ENCODE measurements around the gene EEPD1.
"Not testable (repeated sequence)": the region's sequence is repeated elsewhere in the genome, so short reads cannot be mapped to it uniquely, and the experiment has no call there.

The EEPD1 gene

DNA sequence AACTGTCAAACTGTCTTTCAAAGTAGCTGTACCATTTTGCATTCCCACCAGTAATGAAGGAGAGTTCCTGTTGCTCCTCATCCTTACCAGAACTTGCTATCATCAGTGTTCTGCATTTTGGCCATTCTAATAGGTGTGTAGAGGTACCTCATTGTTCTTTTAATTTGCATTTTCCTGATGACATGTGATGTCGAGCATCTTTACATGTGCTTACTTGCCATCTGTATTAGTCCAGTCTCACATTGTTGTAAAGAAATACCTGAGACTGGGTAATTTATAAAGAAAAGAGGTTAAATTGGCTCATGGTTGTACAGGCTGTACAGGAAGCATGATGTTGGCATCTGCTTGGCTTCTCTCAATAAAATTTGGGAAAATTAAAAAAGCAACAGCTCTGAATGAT is 38.7 kb upstream of the EEPD1 start:
- H3K27ac ChIP-seq: no peak overlapping the region
- TF ChIP-seq, protein P1, sequence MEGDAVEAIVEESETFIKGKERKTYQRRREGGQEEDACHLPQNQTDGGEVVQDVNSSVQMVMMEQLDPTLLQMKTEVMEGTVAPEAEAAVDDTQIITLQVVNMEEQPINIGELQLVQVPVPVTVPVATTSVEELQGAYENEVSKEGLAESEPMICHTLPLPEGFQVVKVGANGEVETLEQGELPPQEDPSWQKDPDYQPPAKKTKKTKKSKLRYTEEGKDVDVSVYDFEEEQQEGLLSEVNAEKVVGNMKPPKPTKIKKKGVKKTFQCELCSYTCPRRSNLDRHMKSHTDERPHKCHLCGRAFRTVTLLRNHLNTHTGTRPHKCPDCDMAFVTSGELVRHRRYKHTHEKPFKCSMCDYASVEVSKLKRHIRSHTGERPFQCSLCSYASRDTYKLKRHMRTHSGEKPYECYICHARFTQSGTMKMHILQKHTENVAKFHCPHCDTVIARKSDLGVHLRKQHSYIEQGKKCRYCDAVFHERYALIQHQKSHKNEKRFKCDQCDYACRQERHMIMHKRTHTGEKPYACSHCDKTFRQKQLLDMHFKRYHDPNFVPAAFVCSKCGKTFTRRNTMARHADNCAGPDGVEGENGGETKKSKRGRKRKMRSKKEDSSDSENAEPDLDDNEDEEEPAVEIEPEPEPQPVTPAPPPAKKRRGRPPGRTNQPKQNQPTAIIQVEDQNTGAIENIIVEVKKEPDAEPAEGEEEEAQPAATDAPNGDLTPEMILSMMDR (conservative IDR thresholded peaks at IDR 0.05): no peak

DNA sequence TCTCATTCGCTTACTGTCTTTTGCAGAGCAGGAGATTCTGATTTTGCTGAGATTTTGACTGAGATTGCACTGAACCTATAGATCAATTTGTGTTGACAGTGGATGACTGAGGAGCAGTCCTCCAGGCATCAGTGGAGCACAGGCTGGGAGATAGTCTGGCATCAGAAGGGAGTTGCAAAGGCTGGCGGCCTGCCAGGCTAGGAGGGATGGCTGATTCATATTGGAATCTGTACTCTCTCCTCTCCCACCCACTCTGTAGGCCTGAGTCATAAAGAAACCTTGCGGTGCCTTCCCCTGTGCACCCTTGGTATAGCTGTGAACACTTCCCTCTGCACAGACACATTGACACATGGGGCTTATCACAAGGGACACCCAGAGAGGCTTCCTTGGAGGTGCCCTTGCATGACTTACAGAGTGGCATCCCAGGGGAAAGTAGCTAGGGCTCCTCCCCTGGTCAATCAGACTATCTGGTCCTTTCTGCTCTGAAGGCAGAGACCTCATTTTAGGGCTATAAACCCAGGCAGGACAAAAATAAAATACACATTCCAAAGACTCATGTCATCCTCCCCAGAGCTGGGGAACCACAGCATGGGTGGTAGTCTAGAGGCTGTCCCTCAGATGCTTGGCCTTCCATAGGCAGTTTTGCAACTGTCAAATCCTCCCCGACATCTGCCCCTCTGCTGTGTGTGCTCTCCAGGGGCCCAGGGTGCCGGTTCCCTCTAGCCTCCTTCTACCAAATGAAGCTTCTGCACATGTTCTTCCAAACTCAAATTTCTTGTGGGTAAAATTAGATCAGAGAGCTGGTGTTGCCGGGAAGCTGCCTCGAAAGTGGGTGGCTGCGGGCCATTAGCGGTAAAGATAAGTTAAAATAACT is 37.4 kb upstream of the EEPD1 start:
- no peak overlapping the region for H3K27ac ChIP-seq

DNA sequence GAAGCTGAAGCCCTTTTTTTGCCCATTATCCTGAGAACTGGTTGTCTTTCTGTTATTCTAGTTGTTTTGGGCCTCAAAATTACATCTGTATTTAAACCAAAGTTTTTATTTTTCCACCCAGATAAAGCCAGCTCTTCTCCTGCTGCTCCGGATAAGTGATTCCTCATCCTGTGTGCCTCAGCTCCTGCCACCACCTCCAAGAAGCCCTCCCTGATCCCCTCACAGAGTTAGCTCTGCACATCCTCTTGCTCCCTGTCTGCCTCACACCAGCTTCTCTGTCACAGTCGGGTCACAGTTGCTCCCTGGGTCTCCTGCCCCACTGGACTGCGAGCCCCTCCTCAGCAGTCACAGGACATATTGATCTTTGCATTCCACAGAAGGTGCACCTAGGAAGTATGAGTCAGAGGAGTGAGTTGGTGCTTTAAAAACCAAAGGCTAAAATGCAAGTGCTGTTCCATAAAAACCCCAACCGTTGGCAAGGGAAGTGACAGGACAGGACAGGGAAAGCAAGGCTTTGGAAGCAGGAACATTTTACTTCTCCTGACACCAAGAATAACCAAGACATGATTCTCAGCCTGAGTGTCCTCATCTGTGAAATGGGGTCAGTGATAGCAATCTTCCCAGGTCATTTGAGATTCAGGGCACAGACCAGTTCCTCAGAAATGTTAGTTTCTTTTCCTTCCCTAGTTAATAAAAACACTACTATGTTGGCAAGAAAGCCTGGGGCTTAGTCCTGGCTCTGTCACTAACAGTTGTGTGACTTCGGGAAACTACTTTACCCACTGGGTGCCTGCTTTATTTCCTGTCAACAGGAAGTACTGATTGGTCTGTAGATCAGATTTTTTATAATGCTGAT is 36.5 kb upstream of the EEPD1 start:
- TF ChIP-seq, protein P1 (conservative IDR thresholded peaks at IDR 0.05): no peak
- H3K27ac ChIP-seq: no peak overlapping the region

More for the DNA sequence above, 37.4 kb upstream of the EEPD1 start:
- TF ChIP-seq, protein P1 (conservative IDR thresholded peaks at IDR 0.05): no peak

DNA sequence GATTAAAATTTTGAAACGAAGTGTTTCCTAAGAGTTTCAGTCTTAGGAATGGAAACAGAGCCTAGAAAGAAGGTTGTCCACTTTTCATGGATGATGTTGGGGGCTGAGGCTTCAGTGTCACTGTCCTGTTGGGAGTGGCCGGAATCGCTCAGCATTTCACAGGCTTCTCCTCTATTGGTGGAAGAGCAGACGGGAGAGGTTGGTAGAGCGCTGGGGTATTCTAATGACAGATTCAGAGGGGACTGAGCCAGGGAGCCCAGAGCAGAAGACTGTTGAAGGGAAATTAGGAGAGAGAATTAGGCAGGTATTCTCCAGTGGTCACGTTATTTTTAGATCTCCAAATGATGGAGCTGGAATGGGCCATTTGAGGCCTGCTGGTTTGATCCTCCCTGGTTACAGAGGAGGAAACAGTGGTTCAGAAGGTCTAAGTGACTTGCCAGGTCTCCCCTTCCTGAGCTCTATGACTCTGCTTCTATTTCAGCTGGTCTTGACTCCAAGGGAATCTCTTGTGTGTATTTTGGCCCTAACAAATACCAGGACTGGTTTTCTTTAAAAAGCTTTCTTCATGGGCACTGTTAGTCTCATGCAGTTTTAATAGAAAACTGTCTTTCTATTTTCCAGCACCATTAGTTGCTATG is 35.7 kb upstream of the EEPD1 start:
- TF ChIP-seq, protein P1 (conservative IDR thresholded peaks at IDR 0.05): no peak
- H3K27ac ChIP-seq: no peak overlapping the region

DNA sequence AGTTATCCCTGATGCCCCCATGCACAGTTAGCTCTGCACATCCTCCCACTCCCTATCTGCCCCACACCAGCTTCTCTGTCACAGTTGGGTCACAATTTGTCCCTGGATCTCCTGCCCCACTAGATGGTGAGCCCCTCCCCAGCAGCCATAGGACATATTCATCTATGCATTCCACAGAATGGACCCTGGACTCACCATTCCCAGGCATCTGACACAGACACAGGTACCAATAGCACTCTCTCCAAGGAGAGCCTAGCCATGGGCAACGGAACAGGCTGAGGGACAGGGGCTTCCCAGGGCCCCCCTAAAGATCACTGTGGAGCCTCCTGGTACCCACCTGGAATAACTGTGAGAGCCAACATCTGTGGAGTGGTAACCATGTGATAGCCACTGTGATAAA is 34.7 kb upstream of the EEPD1 start:
- no peak overlapping the region for H3K27ac ChIP-seq
- TF ChIP-seq, protein P1 (conservative IDR thresholded peaks at IDR 0.05): no peak

DNA sequence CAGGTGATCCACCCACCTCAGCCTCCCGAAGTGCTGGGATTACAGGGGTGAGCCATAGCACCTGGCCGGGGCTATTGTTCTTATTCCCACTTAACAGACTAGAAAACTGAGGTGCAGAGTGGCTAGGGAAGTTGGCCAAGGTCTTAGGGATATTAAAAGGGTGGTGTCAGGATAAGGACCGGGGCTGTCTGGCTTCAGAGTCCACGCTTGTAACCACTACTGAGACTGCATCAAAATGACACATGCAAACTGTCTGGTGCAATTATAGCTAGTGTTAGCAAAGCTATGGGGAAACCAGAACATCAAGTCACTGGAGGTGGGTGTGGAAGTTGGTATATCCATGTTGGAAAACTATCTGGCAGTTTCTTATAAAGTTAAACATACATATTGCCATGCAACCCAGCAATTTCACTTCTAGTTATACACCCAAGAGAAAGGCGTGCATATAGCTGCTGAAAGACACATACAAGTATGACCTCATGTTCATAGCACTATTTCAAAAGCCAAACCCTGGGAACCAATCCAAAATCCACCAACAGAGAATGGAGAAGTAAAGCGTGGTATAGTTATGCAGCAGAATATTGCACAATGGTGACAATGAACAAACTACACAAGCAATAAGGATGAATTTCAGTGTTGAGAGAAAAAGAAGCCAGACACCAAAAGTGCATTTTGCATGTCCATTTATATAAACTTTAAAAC is 33.9 kb upstream of the EEPD1 start:
- TF ChIP-seq, protein P1 (conservative IDR thresholded peaks at IDR 0.05): no peak
- no peak overlapping the region for H3K27ac ChIP-seq

DNA sequence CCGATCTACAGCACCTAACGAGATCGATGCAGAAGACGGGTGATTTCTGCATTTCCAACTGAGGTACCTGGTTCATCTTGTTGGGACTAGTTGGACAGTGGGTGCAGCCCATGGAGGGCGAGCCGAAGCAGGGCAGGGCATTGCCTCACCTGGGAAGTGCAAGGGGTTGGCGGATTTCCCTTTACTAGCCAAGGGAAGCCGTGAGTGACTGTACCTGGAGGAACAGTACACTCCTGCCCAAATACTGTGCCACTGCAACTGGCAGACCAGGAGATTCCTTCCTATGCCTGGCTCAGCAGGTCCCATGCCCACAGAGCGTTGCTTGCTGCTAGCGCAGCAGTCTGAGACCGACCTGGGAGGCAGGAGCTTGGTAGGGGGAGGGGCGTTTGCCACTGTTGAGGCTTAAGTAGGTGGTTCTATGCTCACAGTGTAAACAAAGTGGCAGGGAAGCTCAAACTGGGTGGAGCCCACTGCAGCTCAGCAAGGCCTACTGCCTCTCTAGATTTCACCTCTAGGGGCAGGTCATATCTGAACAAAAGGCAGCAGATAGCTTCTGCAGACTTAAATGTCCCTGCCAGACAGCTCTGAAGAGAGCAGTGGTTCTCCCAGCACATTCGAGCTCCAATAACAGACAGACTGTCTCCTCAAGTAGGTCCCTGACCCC is 32.9 kb upstream of the EEPD1 start:
- H3K27ac ChIP-seq: not testable (repeated sequence)

DNA sequence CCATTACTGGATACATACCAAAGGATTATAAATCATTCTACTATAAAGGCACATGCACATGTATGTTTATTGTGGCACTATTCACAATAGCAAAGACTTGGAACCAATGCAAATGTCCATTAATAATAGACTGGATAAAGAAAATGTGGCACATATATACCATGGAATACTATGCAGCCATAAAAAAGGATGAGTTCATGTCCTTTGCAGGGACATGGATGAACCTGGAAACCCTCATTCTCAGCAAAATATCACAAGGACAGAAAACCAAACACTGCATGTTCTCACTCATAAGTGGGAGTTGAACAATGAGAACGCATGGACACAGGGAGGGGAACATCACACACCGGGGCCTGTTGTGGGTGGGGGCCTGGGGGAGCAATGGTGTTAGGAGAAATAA is 27.4 kb upstream of the EEPD1 start:
- H3K27ac ChIP-seq: not testable (repeated sequence)

Data from VCaP (cell line).